ENCODE measurements around the gene WDR37. TPM values are rescaled to one million over a fixed set of nuclear protein-coding genes. Genes with fewer than 3 reads are reported as not detected.
A peak's percentile ranks its signal among the peaks of the same experiment; 100 is the strongest.
"Not testable (repeated sequence)": the region's sequence is repeated elsewhere in the genome, so short reads cannot be mapped to it uniquely, and the experiment has no call there.

The WDR37 gene
- total and polyA plus RNA-seq, 12 donors: 15.8 to 32.7 (median 23.3) TPM

GRCh38 chr10:1158066-1158465 is 101.9 kb downstream of the WDR37 start:
- no peak overlapping the region for H3K4me3 ChIP-seq
- H3K36me3 ChIP-seq (replicated peaks in 1 of 2): no peaks in the 10 kb centered on the region
- DNase-seq: no peak
- intact Hi-C loops (cut with DNase I): no loop called here
- TF ChIP-seq POLR2A (IDR thresholded peaks at IDR 0.05) (no peak), CTCF (IDR thresholded peaks at IDR 0.05) (no peak)
- WGBS, 4 donors: 83 to 91% (median 87%) methylated on average over 12 of the region's 12 CpGs
- no peak overlapping the region for H3K27ac ChIP-seq
- H3K9me3 ChIP-seq (replicated peaks in 1 of 3): no peaks in the 10 kb centered on the region
- no peaks in the 10 kb centered on the region for H3K4me1 ChIP-seq (replicated peaks in 1 of 2)
- H3K27me3 ChIP-seq: no peaks in the 10 kb centered on the region

GRCh38 chr10:1158536-1158935 is 102.4 kb downstream of the WDR37 start:
- H3K4me3 ChIP-seq; H3K4me1 ChIP-seq (replicated peaks in 1 of 2); H3K36me3 ChIP-seq (replicated peaks in 1 of 2); H3K27ac ChIP-seq; intact Hi-C loops (cut with DNase I); H3K9me3 ChIP-seq (replicated peaks in 1 of 3); H3K27me3 ChIP-seq: not testable (repeated sequence)
- WGBS, 4 donors: 88 to 95% (median 92%) methylated on average over 10 of the region's 10 CpGs
- peak in 2 of 7 donors; percentile 5 to 15 for DNase-seq

GRCh38 chr10:1159131-1160061 is 103.2 kb downstream of the WDR37 start:
- H3K9me3 ChIP-seq (replicated peaks in 1 of 3): no peaks in the 10 kb centered on the region
- intact Hi-C loops (cut with DNase I): no loop called here
- H3K27ac ChIP-seq: no peak overlapping the region
- TF ChIP-seq CTCF (IDR thresholded peaks at IDR 0.05): no peak
- TF ChIP-seq POLR2A (IDR thresholded peaks at IDR 0.05): no peak
- peak in 5 of 7 donors; percentile 10 to 38 (median 19) for DNase-seq
- H3K4me1 ChIP-seq (replicated peaks in 1 of 2): no peaks in the 10 kb centered on the region
- 78 to 91% (median 85%) methylated on average over 42 to 59 of the region's 59 CpGs for WGBS, 4 donors
- no peaks in the 10 kb centered on the region for H3K36me3 ChIP-seq (replicated peaks in 1 of 2)
- no peaks in the 10 kb centered on the region for H3K27me3 ChIP-seq
- no peak overlapping the region for H3K4me3 ChIP-seq

- 86 to 94% (median 92%) methylated on average over 20 to 25 of the region's 25 CpGs for WGBS, 4 donors
- intact Hi-C loops (cut with DNase I): no loop called here
- DNase-seq: peak in 2 of 7 donors; percentile 9 to 25
- Histone ChIP-seq H3K36me3 (replicated peaks in 1 of 2) (no peaks in the 10 kb centered on the region), H3K9me3 (replicated peaks in 1 of 3) (no peaks in the 10 kb centered on the region), H3K27ac (no peak overlapping the region), H3K27me3 (no peaks in the 10 kb centered on the region), H3K4me3 (no peak overlapping the region), H3K4me1 (replicated peaks in 1 of 2) (no peaks in the 10 kb centered on the region)
- TF ChIP-seq POLR2A (IDR thresholded peaks at IDR 0.05) (no peak), CTCF (IDR thresholded peaks at IDR 0.05) (no peak)
These were observed 104.6 kb downstream of the WDR37 start for GRCh38 chr10:1160561-1161314.

- H3K4me1 ChIP-seq (replicated peaks in 1 of 2); H3K9me3 ChIP-seq (replicated peaks in 1 of 3); intact Hi-C loops (cut with DNase I); H3K36me3 ChIP-seq (replicated peaks in 1 of 2); DNase-seq; H3K27me3 ChIP-seq; H3K4me3 ChIP-seq; H3K27ac ChIP-seq: not testable (repeated sequence)
- 70 to 79% (median 79%) methylated on average over 5 of the region's 5 CpGs for WGBS, 4 donors
These were observed 105.1 kb downstream of the WDR37 start for GRCh38 chr10:1161315-1161673.
